GM18508 (cell line): Measurements from ENCODE around the gene FOXE3.
A peak's percentile ranks its signal among the peaks of the same experiment; 100 is the strongest.

ENCODE experiments used
- ATAC-seq: cut with Tn5 transposase; IDR thresholded peaks from one replicate; pipeline ENCODE4 v1.9.1; 2021; ENCODE audit warnings: moderate number of reproducible peaks; ENCODE audit not compliant: insufficient read depth, unreplicated experiment

Gene FOXE3

DNA sequence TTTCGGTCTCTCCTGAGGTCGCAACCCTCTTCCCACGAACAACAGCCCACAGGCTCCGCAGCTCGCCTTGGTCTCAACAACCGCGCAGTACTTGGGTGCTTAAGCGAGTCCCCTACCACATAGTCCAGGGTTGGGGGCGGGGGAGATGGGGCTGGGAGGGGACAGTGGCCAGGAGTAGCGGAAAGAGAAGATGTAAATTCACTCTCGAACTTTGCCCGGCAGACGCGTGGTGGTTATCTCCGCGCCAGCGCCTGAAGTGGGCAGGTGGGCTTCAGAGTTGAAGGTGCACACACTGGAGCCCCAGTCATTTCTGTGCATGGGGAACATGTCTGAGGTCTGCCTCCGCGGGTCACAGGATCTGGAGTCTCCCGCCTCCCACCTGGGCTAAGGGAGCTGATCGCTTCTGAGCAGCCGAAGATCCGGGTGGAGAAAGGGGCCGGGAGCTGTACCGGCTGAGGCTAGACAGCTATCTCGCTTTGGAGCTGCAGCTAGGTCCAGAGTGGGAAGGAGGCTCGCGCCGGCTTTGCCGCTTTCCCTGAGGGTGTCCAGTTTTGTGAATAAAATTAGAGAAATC lies 17.5 kb downstream of the FOXE3 start:
- ATAC-seq = no peak

DNA sequence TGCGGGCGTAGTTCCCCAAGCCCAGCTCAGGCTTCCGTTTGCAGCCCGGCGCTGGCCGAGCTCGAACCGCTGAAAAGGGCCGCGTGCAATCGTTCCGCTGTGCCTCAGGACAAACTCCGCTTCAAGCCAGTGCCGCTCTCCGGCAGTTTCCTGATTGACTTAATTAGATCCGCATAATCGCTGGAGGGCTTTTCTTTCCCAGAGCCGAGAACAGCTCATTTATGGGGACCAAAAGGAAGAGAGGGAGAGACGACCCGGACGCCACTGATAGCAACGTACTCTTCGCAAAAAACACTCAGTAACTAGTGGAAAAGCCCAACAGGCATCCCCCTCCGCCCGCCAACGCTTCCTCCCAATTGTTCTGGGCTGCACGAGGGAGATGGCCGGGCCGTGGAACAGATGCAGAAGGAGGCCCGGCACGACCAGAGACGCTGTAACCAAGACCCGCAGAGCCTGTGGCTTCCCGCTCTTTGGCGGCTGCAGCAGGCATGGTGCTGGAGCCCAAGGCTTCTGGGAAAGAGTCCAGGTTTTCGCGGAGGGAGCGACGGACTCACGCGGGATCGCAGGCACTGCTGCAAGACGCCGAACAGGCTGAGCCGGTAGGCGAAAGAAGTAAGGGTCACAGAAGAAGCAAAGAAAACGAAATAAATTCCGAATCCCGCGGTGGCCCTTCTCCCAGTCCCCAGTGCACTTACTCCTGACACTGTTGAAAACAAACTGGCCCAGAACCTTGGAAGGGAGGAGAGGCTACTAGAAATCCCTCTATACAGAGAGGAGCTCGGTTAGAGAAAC lies 18.2 kb downstream of the FOXE3 start:
- no peak for ATAC-seq

DNA sequence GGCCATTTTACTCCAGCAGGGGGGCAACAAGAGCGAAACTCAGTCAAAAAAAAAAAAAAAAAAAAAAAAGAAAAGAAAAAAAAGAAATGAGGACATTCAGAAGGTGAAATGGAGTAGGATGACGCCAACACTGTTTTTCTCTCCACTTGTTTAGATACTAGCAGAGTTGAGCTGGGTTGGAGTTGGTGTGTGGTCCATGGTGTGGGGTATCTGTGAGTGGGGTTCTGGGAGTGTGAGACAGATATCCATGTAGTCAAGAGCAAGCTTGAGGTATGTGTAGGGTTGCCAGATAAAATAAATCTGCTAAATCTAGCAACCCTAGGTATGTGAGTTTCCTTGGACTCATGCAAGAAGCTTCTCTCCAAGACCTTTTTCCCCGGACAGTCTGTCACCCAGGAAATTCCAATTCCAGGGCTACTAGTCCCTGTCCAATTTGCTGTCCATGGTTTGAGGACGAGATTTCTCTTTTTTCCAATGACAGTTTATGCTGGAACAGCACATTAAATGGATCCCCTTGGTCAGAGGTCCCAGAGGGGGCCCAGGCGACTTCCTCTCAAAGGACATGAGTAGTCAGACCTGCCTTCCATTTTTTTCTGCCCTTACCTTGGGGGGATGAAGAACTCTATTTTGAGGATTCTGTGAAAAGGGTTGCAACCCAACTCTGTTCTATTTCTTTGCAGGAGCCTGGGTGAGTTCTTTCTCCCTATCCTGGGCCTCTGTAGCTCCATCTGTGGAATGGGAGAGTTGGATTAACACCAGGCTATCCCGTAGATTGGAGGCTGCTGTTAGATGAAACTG lies 19.6 kb downstream of the FOXE3 start:
- ATAC-seq = no peak

DNA sequence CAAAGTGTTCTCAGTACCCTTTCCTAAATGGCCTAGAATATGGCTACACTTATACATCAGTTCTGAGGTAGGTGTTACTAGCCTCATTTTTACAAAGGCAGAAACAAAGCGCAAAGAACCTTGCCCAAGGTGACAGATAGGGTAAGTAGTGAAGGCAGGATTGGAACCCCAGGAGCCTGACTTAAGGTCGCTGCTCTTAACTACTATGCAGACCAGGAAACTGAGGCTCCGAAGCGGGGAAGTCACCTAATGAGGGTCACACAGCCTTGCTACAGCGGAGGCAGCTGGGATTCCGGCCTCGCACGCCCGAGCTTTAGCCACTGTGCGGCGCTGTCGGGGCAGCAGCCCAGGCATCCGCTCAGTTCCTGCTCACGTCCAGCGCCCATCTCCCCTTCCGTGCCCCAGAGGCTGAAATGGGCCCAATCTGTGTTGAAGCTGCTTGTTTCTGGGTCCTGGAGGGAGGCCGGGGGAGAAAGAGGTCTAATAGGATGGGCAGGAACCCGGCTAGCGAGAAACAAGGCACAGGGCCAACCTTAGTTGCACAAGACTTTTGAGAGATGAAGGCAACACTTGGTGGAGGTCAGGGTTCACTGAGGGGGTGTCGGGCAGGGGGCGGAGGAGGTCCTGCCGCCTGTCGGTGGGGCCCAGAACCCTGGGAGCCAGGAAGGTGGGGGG lies 20.4 kb downstream of the FOXE3 start:
- ATAC-seq = peak; percentile 35

DNA sequence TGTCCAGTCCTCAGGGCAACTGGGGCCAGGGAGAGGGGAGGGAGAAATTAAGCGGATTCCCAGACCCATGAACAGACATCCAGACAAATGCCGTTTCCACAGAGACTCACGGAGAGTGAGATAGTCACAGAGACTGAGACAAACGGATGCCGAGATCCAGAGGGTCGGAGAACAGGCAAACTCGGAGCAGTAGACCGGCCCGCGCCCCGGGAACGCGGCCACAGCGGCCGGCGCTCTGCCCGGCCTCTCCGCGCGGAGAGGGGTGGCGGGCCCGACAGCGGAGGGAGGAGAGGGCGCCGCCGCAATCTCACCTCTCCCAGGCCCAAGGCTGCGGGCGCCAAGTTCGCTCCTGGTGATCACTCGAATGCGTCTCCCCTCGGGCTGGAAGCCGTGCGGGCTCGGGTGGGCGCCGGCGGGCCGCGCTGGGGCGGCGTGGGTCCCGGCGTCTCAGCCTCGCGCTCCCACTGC lies 20.9 kb downstream of the FOXE3 start:
- ATAC-seq = peak; percentile 1

DNA sequence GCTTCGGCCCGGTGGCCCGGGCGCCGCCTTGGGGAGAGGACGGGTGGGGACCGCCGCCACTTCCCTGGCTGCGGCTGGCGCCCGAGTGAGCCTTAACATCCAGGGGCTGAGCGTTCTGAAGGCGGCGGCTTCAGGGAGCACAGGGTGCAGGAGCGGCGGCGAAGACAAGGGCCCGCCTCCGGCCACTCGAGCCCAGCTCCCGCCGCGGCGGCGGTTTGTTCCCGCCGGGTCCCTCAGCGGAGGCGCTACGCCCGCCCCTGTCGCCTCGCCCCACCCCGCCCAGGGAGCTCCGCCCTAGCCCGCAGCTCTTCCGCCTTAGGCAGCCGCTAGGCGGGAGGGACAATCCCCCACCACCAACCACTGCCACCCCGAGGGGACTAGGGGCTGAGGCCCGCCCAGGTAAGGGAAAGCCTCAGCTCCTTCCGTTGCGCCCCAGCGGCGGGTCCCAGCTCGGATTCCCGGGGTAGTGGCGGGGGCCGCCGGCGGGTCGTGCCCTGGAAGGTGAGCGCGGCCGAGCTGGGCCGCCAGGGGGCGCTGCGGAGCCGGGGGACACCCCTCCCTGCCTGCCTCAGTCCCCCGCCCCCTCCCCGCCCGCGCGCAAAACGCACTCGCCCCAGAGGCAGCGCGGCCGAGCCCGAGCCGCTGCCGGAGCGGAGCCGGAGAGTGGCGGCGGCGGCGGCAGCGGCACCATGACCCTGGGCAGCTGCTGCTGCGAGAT lies 21.5 kb downstream of the FOXE3 start, which contains the start of gene FOXD2:
TSS of gene FOXD2 (plus strand) at position 598 of the 718 bp plus-strand sequence. CDS start at position 690, 92 bp downstream.
- peak; percentile 57 for ATAC-seq

DNA sequence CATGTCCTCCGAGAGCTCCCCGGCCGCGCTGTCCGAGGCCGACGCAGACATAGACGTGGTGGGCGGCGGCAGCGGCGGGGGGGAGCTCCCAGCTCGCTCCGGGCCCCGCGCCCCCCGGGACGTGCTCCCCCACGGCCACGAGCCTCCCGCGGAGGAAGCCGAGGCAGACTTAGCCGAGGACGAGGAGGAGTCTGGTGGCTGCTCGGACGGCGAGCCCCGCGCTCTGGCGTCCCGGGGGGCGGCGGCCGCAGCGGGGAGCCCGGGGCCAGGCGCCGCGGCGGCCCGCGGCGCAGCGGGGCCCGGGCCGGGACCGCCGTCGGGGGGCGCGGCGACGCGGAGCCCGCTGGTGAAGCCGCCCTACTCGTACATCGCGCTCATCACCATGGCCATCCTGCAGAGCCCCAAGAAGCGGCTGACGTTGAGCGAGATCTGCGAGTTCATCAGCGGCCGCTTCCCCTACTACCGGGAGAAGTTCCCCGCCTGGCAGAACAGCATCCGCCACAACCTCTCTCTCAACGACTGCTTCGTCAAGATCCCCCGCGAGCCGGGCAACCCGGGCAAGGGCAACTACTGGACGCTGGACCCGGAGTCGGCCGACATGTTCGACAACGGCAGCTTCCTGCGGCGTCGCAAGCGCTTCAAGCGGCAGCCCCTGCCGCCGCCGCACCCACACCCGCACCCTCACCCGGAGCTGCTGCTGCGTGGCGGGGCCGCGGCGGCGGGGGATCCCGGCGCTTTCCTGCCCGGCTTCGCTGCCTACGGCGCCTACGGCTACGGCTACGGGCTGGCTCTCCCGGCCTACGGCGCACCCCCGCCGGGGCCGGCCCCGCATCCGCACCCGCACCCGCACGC lies 22.3 kb downstream of the FOXE3 start:
- no peak for ATAC-seq

DNA sequence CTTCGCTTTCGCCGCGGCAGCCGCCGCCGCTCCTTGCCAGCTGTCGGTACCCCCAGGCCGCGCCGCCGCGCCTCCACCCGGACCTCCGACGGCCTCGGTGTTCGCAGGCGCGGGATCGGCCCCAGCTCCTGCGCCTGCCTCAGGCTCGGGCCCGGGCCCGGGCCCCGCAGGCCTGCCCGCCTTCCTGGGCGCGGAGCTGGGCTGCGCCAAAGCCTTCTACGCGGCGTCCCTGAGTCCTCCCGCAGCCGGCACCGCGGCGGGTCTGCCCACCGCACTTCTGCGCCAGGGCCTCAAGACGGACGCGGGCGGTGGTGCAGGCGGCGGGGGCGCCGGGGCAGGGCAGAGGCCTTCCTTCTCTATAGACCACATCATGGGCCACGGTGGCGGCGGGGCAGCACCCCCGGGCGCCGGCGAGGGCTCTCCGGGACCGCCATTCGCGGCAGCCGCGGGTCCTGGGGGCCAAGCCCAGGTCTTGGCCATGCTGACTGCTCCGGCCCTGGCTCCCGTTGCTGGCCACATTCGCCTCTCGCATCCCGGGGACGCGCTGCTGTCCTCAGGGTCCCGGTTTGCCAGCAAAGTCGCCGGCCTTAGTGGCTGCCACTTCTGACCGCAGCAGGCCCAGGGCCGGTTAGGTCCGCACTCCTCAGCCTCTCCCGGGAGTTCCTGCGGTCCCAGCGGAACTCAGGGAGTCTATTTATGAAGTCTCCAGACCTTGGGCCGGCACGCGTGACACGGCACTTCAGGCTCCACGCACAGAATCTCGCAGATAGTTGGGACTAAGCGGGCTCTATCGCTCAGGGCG lies 23.1 kb downstream of the FOXE3 start:
- ATAC-seq = no peak

DNA sequence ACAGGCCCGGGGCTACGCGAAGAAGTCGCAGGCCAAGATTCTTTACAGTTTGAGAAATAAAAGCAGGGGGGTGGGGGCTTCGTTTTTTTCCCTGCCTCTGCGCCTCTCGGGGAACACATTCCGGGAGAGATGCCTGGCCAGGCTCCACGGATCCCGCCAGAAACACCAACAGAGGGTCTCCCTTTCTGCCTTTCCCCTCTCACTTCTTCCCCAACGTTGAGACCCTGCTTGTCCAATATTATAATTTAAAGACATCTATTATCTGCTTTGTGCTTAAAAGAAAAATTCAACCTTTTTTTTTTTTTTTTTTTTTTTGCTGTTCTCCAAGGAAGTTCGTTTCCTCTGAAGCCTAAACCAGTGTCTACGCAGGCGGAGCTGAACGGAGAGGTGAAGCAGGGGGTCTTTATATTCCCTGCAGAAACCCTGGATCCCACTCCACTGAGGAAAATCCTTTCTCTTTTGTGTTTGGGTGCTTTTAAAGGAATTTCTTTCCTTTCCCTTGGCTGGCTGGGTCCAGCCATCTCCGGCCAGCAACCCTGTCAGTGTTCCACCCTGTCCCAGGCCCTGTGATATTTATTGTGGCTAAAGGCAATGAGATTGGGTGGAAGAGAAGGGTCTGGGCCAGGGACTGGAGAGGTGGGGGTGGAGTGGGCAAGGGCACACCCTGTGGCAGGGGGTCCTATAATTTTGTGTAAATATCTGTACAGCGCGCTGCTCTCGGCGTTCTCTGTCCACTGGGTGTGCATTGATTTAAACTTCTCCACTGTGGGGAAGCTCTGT lies 23.9 kb downstream of the FOXE3 start:
- no peak for ATAC-seq

DNA sequence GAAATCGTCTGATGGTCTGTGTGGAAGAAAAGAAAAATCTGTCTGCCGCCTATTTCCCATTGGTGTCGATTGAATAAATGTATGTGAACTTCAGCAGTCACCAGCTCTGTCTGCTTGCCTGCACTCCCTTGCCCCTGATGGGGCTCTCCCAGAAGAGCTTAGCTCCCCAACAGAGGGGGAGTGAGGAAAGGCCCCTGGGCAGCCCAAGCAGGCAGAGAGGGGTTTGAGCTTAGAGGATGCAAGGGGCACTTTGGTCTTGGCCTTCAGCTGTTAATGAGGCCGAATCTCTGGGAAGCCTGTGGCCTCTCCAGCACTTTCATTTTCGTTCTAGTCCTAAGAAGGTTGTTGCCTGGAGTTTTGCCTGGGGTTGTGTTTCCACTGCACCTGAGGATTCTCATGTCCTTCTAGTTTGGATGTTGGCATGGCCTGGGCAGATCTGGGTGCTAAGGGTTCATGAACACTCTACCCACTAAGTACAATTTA lies 24.6 kb downstream of the FOXE3 start:
- no peak for ATAC-seq

DNA sequence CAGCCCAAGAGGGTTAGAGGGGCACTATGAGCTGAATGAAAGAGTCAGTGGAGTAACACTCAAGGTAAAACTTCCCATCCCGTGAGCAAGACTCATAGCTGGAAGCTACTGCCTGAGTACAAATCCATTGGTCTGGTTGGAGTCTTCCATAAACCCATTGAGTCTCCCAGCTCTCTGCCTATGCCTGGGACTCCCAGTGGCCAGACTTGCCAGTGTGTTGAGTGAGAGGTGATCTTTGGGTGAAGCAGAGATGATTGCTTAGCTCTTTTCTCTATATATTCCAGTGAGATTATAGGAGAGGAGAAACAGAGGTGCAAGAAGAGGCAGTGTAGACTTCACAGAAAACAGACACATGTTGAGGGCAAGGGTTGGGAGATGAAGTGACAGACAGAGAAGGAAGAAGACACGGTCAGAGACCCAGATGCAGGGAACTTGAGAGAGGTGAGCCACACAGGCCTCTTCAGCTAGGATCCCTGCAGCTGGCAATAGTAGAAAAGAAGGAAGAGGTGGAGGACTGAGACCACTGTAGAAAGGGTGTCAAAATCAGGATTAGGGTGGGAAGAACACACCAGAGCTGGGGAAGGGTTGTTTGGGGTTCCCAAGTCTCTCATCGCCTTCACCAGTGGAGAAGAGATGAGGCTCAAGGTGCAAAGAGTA lies 25.5 kb downstream of the FOXE3 start:
- no peak for ATAC-seq

DNA sequence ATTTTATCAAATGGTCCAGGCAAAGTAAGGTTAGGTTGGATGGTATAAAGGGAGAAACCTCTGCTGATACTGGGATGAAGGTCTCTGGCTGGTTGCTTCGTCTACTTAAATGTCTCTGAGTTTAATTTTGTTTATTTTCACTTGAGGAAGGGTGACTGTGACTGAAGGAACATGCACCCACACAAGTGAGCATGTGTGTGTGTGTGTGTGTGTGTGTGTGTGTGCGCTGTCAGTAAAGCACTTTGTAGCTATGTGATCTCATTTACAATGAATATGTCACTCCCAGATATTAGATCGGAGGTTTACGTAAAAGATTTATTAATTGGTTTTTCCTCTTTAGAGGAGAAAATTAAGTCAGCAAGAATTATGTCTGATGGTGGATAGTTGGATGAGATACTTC lies 26.1 kb downstream of the FOXE3 start:
- ATAC-seq = no peak

DNA sequence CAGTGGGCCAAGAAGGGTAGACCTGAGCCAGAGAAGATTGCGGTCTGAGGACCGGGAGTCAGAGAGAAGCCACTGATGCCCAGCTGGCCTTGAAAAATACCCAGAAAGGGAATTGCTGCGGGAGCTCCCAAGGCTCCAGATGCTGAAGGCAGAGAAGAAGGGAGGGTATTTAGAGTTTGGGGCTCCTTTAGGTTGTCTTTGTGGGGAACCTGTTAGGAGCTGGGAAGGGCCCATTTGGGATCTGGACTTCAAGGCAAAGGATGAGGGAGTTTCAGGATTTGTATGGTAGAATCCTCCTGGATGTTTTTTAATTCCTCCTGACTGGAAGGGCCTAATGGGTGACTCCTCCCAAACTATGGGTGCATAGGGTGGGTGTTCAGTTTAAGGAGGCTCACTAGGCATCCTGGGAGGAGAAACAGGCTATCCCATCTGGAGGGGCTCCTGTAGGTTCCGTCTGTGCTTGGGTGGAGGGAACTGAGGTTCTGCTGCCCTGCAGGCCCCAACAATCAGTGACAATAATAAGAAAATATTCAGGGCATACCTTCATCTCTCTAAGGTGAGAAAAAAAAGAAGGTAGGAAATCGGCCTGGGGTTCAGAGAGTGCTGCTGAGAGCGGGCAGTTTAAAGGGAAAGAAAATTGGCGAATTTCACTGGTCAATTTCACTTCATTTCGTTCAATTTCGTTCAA lies 26.9 kb downstream of the FOXE3 start:
- no peak for ATAC-seq

DNA sequence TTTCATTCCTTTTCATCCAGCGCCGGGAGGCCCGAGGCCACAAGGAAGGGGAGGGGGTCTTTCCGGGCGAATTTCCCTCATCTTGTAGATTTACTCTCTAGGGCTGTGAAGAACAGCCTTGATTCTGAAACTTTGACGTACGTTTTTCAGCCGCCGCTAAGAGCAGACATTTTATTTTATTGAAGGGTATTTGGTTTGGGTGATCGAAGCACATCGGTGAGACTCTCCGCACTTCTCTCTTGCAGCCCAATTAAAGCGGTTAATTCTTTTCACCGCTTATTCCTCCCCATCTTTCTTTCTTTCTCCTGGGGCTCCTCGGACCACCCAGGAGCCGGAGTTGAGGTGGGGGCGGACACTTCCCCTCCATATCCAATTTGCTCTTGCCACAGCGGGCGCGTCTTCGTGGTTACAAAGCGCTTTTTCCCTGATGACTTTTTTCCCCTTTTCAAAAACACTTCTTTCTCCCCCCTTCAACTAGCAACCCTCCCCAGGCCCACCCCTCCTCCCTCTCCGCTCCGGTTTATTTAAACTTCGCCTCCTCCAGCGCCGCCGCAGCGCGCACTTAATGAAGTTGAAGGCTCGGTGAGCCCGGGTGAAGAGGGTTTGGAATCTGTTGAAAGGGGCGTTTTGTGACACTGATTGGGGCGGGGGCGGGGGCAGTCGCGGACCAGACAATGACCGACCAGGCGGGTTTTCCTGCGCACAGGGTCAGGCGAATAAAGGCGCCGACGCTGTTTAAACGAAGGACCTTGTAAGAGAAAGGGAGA lies 27.6 kb downstream of the FOXE3 start:
- ATAC-seq = no peak

DNA sequence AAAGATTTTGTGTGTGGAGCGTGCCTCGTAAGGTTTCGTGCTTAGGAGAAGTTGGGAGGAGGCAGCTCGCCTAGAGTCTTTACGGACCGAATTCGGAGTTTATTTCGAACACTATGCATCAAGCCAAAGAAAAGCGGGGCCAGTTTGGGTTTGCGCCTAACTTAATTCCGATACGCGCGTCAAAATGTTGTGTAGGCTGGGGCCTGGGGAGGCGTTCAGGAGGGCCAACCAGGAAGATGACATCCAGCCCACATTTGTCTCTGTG lies 28.1 kb downstream of the FOXE3 start:
- ATAC-seq = no peak
